GM21447 (cell line): ENCODE results near the gene GALNT10.

Source experiments
- ATAC-seq: cut with Tn5 transposase; IDR thresholded peaks from one replicate; pipeline ENCODE4 v1.9.1; 2021; ENCODE audit not compliant: unreplicated experiment

GALNT10 gene

GRCh38 chr5:154430961-154431630, 240.6 kb downstream of the GALNT10 start:
- ATAC-seq, result no peak

DNA sequence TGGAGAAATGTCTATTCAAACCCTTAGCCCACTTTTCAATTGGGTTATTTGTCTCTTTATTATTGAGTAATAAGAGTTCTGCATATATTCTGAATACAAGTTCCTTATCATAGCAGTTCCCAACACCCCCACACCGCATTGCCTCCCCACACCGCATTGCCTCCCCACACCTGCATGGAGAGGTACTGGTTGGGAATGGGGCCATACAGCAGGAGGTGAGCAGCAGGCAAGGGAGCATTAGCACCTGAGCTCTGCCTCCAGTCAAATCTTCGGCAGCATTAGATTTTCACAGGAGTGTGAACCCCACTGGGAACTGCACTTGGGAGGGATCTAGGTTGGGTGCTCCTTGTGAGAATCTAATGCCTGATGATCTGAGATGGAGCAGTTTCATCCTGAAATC, 244.7 kb downstream of the GALNT10 start:
- ATAC-seq, result no peak

DNA sequence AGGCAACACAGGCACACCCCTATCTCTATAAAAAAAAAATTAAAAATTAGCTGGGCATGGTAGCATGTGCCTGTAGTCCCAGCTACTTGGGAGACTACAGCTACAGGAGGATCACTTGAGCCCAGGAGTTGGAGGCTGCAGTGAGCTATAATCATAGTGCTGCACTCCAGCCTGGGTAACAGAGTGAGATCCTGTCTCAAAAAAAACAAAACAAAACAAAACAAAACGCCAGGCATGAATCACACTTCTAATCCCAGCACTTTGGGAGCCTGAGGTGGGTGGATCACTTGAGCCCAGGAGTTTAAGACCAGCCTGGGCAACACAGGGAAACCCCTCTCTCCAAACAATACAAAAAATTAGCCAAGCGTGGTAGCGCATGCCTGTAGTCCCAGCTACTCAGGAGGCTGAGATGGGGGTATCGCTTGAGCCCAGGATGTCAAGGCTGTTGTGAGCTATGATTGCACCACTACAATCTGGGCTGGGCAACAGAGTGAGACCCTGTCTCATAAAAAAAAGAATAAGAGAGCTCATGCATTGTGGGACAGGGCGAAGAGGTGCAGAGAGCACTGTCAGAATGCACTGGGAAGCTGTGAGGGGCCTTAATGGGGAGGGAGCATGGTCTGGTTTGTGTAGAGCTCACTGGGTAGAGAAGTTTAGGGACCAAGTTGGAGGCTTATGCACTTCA, 246.9 kb downstream of the GALNT10 start:
- ATAC-seq, result no peak

GRCh38 chr5:154440540-154440939, 250.0 kb downstream of the GALNT10 start:
- no peak for ATAC-seq

GRCh38 chr5:154442801-154443200, 252.3 kb downstream of the GALNT10 start:
- no peak for ATAC-seq

GRCh38 chr5:154444556-154445421, 254.3 kb downstream of the GALNT10 start:
- peak; percentile 19 for ATAC-seq

DNA sequence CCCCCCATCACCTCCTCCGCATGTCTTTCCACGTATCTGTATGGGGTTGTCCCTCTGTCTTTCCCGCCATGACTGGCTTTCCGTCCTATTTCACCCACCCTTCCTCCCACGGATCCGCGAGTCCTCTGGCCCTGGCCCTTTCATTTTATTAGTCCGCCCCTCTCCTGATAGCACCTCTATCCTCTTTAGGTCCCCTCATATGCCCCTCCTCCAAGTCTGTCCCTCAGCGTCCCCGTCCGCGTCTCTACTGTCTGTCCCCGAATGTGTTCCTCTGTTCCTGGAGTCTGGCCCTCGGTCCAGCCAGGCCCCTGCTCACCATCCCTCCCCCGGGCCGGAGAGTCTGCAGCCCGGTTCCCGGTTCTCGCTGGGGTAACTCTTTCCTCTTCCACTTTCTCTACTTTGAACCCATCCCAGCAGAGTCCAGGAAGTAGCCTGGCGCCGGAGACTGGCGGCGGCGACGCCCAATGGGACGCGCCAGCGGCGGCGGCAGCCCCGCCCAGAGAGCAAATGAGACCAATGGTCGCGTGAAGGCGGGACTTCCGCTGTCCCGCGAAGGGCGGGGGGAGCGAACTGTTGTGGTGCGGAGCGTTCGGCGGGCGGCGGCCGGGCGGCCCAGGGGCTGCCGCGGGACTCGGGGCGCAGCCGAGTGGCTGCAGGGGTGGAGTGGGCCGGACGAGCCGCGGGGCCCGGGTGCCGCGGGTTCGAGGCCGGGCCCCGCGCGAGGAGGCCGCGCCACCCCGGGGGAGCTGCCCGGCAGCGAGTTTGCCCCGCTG, 255.1 kb downstream of the GALNT10 start, which contains the start of gene SAP30L:
Gene SAP30L (plus strand): TSS at position 576 of the 773 bp plus-strand sequence. CDS start 608 bp downstream, outside the sequence.
- peak; percentile 86 for ATAC-seq

- ATAC-seq, result peak; percentile 25
Measured at GRCh38 chr5:154446195-154447088, 255.9 kb downstream of the GALNT10 start.

DNA sequence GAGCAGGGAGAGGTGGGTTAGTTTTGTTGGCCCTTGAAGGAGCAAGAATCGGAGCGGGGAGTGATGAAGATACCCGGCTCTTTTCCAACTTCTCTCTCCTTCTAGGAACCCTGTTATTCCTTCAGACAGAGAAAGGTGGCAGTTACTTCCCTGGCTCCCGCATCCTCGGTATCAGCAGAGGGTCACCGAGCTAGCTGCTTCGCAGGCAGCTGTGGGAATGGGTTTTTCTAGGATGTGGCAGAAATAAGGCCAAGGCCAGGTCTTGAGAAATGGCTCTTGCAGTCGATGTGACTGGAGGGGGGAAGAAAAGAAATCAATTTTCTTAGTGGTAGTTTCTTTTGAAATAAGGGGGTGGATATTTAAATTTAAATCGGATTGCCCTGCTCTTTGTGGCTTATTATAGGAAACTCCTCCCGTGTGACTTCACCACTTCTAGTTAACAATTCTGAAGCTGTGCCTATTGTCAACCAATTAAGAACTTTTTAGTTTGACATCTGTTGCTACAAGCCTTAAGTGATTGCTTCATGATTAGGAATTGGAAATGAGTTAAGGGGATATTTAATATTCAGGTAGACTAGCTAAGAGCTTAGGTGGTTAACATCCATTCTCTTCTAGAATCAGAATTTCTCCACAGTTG, 256.7 kb downstream of the GALNT10 start:
- no peak for ATAC-seq

DNA sequence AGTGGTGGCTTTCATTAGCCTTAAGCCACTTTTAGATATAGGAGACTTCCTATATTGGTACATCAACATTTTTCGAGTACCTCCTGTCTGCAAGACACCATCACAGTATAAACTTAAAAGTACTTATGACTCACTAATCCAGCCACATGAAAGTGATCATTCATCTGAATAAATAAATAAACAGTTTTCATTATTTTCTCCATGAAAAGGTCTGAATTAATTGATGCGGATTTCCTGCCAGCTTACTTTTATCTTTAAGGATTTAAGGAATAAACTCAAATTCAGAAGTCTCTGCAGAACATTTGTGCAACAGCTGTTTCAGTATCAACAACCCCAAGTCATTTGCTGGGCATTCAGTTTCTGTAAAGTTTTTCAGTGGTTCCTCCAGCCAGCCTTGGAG, 259.3 kb downstream of the GALNT10 start:
- no peak for ATAC-seq

DNA sequence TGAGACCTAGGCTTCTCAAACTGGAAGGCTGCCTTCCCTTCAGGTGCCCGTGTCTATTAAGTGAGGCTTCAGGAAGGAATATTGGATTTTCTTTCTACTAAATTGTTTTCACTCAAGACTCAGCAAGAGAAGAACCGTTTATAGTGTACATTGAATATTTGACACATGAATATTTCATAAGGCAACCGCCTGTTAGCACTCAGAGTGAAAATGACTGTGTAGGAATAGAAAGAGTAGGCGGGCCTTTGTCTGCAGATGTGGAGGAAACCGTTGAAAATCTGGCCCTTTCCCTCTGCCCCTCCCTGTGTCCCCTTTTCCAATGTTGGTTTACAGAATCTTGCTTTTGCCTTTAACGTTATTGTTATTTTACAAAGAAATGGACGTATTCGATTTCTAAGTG, 261.4 kb downstream of the GALNT10 start:
- ATAC-seq, result no peak

DNA sequence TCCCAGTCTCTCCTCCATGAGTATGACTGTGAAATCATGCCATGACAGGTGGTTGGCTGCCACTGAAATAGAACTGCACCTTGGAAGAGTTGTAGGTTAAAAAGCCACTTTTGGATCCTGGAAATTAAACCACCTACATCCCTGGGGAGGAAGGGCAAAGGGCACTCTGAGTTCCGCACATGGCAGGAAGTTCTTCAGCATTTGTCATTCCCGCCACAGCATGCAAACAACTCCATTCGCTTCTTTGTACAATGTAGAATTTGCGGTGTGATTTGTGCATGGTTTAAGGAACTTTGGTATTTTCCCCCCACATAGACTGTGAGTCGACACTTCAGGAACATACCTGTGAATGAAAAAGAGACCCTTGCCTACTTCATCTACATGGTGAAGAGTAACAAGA, 265.1 kb downstream of the GALNT10 start:
- ATAC-seq, result no peak

GRCh38 chr5:154456540-154456939, 266.0 kb downstream of the GALNT10 start:
- no peak for ATAC-seq

GRCh38 chr5:154459015-154459414, 268.5 kb downstream of the GALNT10 start:
- ATAC-seq, result no peak

DNA sequence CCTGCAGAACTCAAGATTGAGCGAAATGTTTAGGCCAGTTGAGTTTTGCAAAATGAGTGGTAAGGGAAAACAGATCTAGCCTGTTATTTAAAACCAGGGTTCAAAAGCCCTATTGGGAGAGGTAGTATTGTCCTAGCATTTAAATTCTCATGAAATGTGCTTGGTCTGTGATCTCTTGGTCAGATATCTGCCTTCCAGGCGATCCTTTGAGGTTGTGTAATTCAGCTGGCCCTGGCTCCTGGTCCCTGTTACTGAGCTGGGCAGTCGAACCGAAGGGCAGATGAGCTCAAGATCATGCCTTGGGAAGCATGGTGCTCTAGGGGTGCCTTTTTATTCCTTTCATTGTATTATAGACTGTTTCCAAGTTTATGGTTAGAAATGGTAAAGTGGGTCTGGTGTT, 269.6 kb downstream of the GALNT10 start:
- no peak for ATAC-seq

DNA sequence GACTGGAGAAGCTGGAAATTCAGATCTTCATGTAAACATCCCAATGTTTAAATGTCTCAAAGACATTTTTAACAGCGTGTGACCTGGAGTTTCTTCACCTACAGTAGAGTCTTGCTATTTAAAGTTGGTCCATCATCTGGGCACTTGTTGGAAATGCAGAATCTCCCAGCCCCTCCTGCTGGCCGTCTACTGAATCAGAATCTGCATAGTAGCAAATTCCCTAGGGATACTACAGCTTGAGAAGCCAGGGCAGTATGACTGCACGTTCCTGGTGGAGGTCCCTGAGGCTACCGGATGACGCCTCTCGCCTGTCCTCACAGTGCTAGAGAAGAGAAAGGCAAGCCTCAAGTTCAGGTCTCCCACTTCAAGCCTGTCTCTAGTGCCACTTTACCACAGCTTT, 271.0 kb downstream of the GALNT10 start:
- no peak for ATAC-seq

DNA sequence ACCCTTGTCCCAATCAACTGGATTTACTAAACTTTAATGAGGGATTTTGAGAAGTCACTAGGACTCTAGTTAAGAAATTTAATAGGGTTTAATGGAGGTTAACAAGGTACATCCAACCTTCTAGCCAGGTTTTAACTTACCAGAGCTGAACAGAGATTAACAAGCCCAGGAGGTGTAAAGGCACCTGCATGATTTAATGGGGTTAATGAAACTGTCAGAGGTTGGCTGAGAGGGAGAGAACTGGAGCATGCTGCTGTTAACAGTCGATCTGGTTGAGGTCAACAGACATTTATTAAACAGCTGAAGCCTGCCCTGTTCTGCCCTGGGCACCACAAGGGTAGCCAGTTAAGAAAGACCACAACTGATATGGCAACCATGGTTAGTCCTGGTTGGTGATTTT, 273.9 kb downstream of the GALNT10 start:
- ATAC-seq, result no peak

GRCh38 chr5:154465169-154465568, 274.6 kb downstream of the GALNT10 start:
- ATAC-seq, result no peak

- no peak for ATAC-seq
Measured at GRCh38 chr5:154466147-154466546, 275.6 kb downstream of the GALNT10 start.
